ENCODE measurements around the gene ATRNL1. TPM values are rescaled to one million over a fixed set of nuclear protein-coding genes. Genes with fewer than 3 reads are reported as not detected.

ATRNL1 gene
- total and polyA plus RNA-seq, 2 experiments from 2014 or later: 4.8 to 29.7 TPM

- no peak for TF ChIP-seq ETS1 (IDR thresholded peaks at IDR 0.05)
These were observed 724.8 kb downstream of the ATRNL1 start (continued) for GRCh38 chr10:115818012-115818411.

- H3F3A ChIP-seq (replicated peaks; ENCODE audit: low read depth): no peaks in the 10 kb centered on the region
- DNase-seq (ENCODE audit: low spot score) (no peak), ATAC-seq (no peak)
- H3K4me1 ChIP-seq (ENCODE audit: insufficient read depth): no peaks in the 10 kb centered on the region
- peaks cover 2% of the 10 kb centered on the region; the same call in 1 of the 3 replicates for H3K36me3 Mint-ChIP-seq (ENCODE audit: low read depth)
- H4K20me1 ChIP-seq (replicated peaks; ENCODE audit: insufficient read depth): no peaks in the 10 kb centered on the region
- peaks cover 37% of the 10 kb centered on the region for H3K9me3 Mint-ChIP-seq
- H3K4me2 ChIP-seq: no peak overlapping the region
- no peak overlapping the region for H3K4me3 ChIP-seq
- H3K27me3 ChIP-seq (ENCODE audit: insufficient read depth): no peaks in the 10 kb centered on the region
- H3K79me2 ChIP-seq (replicated peaks; ENCODE audit: insufficient read depth): no peaks in the 10 kb centered on the region
- H3K27me3 Mint-ChIP-seq (ENCODE audit: insufficient read depth, low read depth, poor library complexity): peaks cover 2% of the 10 kb centered on the region
- H3K27ac ChIP-seq (ENCODE audit: low read depth): no peak overlapping the region
- H3K27ac Mint-ChIP-seq: no peak overlapping the region
- no peaks in the 10 kb centered on the region for H3K4me1 Mint-ChIP-seq
- H3K9me2 ChIP-seq (ENCODE audit: insufficient read depth): no peaks in the 10 kb centered on the region
- H3K36me3 ChIP-seq (ENCODE audit: insufficient read depth): no peaks in the 10 kb centered on the region
- H2AFZ ChIP-seq: no peak overlapping the region
- H3K4me3 Mint-ChIP-seq: no peak overlapping the region
- TF ChIP-seq CTCF (conservative IDR thresholded peaks at IDR 0.05; ENCODE audit: low read depth in 2 of 2): no peak
- no peak for TF ChIP-seq EZH2 (IDR thresholded peaks at IDR 0.05; ENCODE audit: low read depth, unreplicated experiment)
- no peak for TF ChIP-seq ZNF114 (CRISPR knock-in tag; IDR thresholded peaks at IDR 0.05)
- no peak for TF ChIP-seq POLR2AphosphoS5 (IDR thresholded peaks at IDR 0.05; ENCODE audit: low read depth)
- no peak for TF ChIP-seq REST (IDR thresholded peaks at IDR 0.05; ENCODE audit: unreplicated experiment)
- TF ChIP-seq JUNB (IDR thresholded peaks at IDR 0.05; ENCODE audit: unreplicated experiment): no peak
- no peak for TF ChIP-seq CREB1 (CRISPR knock-in tag; IDR thresholded peaks at IDR 0.05; ENCODE audit: low read depth)
- no peak for TF ChIP-seq NANOG (IDR thresholded peaks at IDR 0.05; ENCODE audit: borderline replicate concordance)
- no peak for TF ChIP-seq EZH2phosphoT487 (IDR thresholded peaks at IDR 0.05; ENCODE audit: unreplicated experiment)
- TF ChIP-seq STAT1 (IDR thresholded peaks at IDR 0.05; ENCODE audit: unreplicated experiment): no peak
- no peak for TF ChIP-seq ETS1 (IDR thresholded peaks at IDR 0.05)
- no peak for TF ChIP-seq ZNF462 (CRISPR knock-in tag; IDR thresholded peaks at IDR 0.05)
These were observed 733.2 kb downstream of the ATRNL1 start for GRCh38 chr10:115826396-115826795.

All from GM23338 (cell line).